ENCODE measurements around the gene GTPBP4.

The GTPBP4 gene

GRCh38 chr10:987870-988666 lies at the start of gene GTPBP4:
Gene GTPBP4, plus strand, starts transcription at chr10:988434. Its CDS starts 46 bp downstream, at chr10:988480.
- Mint-ChIP-seq H3K9me3 (no peaks in the 10 kb centered on the region), H3K36me3 (peaks cover 13% of the 10 kb centered on the region), H3K4me3 (peak within 1 kb of the TSS; percentile 94), H3K4me1 (peaks cover 40% of the 10 kb centered on the region), H3K27ac (peak within 1 kb of the TSS; percentile 97), H3K27me3 (no peaks in the 10 kb centered on the region)

GRCh38 chr10:938941-939678 lies 49.1 kb upstream of the GTPBP4 start:
- Mint-ChIP-seq H3K4me3 (no peak overlapping the region), H3K27ac (peak overlapping the region; percentile 36), H3K36me3 (no peaks in the 10 kb centered on the region), H3K4me1 (peaks cover 25% of the 10 kb centered on the region), H3K27me3 (no peaks in the 10 kb centered on the region), H3K9me3 (no peaks in the 10 kb centered on the region)

- H3K27ac Mint-ChIP-seq, result no peak overlapping the region
- H3K36me3 Mint-ChIP-seq, result no peaks in the 10 kb centered on the region
- peaks cover 29% of the 10 kb centered on the region for H3K4me1 Mint-ChIP-seq
- H3K9me3 Mint-ChIP-seq, result no peaks in the 10 kb centered on the region
- no peaks in the 10 kb centered on the region for H3K27me3 Mint-ChIP-seq
- no peak overlapping the region for H3K4me3 Mint-ChIP-seq
Measured at GRCh38 chr10:943334-944033, 44.8 kb upstream of the GTPBP4 start.

- H3K4me3 Mint-ChIP-seq, result no peak overlapping the region
- no peaks in the 10 kb centered on the region for H3K9me3 Mint-ChIP-seq
- peaks cover 22% of the 10 kb centered on the region for H3K4me1 Mint-ChIP-seq
- H3K27ac Mint-ChIP-seq, result no peak overlapping the region
- no peaks in the 10 kb centered on the region for H3K27me3 Mint-ChIP-seq
- no peaks in the 10 kb centered on the region for H3K36me3 Mint-ChIP-seq
Measured at GRCh38 chr10:944034-944831, 44.0 kb upstream of the GTPBP4 start.

- H3K36me3 Mint-ChIP-seq, result peaks cover 3% of the 10 kb centered on the region
- no peak overlapping the region for H3K4me3 Mint-ChIP-seq
- no peaks in the 10 kb centered on the region for H3K9me3 Mint-ChIP-seq
- H3K4me1 Mint-ChIP-seq, result peaks cover 17% of the 10 kb centered on the region
- H3K27me3 Mint-ChIP-seq, result no peaks in the 10 kb centered on the region
- H3K27ac Mint-ChIP-seq, result no peak overlapping the region
Measured at GRCh38 chr10:945778-946177, 42.5 kb upstream of the GTPBP4 start.

- no peaks in the 10 kb centered on the region for H3K9me3 Mint-ChIP-seq
Measured at GRCh38 chr10:947051-947450, 41.2 kb upstream of the GTPBP4 start.

GRCh38 chr10:947881-948280 lies 40.4 kb upstream of the GTPBP4 start:
- Mint-ChIP-seq H3K9me3 (no peaks in the 10 kb centered on the region), H3K27ac (no peak overlapping the region), H3K4me1 (peaks cover 9% of the 10 kb centered on the region), H3K4me3 (no peak overlapping the region), H3K27me3 (no peaks in the 10 kb centered on the region), H3K36me3 (peaks cover 3% of the 10 kb centered on the region)

More at GRCh38 chr10:947051-947450, 41.2 kb upstream of the GTPBP4 start:
- Mint-ChIP-seq H3K27ac (no peak overlapping the region), H3K36me3 (peaks cover 3% of the 10 kb centered on the region), H3K4me3 (no peak overlapping the region), H3K4me1 (peaks cover 14% of the 10 kb centered on the region), H3K27me3 (no peaks in the 10 kb centered on the region)

GRCh38 chr10:948347-948746 lies 39.9 kb upstream of the GTPBP4 start:
- peaks cover 3% of the 10 kb centered on the region for H3K36me3 Mint-ChIP-seq
- H3K27me3 Mint-ChIP-seq, result no peaks in the 10 kb centered on the region
- no peaks in the 10 kb centered on the region for H3K9me3 Mint-ChIP-seq
- no peak overlapping the region for H3K4me3 Mint-ChIP-seq
- H3K4me1 Mint-ChIP-seq, result peaks cover 9% of the 10 kb centered on the region
- no peak overlapping the region for H3K27ac Mint-ChIP-seq

GRCh38 chr10:949446-949845 lies 38.8 kb upstream of the GTPBP4 start:
- no peaks in the 10 kb centered on the region for H3K27me3 Mint-ChIP-seq
- peak overlapping the region; percentile 83 for H3K27ac Mint-ChIP-seq
- no peaks in the 10 kb centered on the region for H3K9me3 Mint-ChIP-seq

GRCh38 chr10:953836-954235 lies 34.4 kb upstream of the GTPBP4 start:
- Mint-ChIP-seq H3K36me3 (peaks cover 3% of the 10 kb centered on the region), H3K27me3 (no peaks in the 10 kb centered on the region), H3K9me3 (no peaks in the 10 kb centered on the region), H3K27ac (no peak overlapping the region), H3K4me3 (no peak overlapping the region), H3K4me1 (no peaks in the 10 kb centered on the region)

More at GRCh38 chr10:949446-949845, 38.8 kb upstream of the GTPBP4 start:
- no peak overlapping the region for H3K4me3 Mint-ChIP-seq
- peaks cover 3% of the 10 kb centered on the region for H3K36me3 Mint-ChIP-seq
- peaks cover 4% of the 10 kb centered on the region for H3K4me1 Mint-ChIP-seq

- Mint-ChIP-seq H3K4me3 (no peak overlapping the region), H3K9me3 (no peaks in the 10 kb centered on the region), H3K4me1 (no peaks in the 10 kb centered on the region), H3K27me3 (no peaks in the 10 kb centered on the region), H3K36me3 (peaks cover 3% of the 10 kb centered on the region), H3K27ac (no peak overlapping the region)
Measured at GRCh38 chr10:954396-954795, 33.8 kb upstream of the GTPBP4 start.

GRCh38 chr10:955127-955819 lies 33.0 kb upstream of the GTPBP4 start:
- Mint-ChIP-seq H3K9me3 (no peaks in the 10 kb centered on the region), H3K36me3 (no peaks in the 10 kb centered on the region), H3K4me3 (no peak overlapping the region), H3K27ac (no peak overlapping the region), H3K27me3 (no peaks in the 10 kb centered on the region), H3K4me1 (no peaks in the 10 kb centered on the region)

GRCh38 chr10:955820-956217 lies 32.4 kb upstream of the GTPBP4 start:
- Mint-ChIP-seq H3K36me3 (no peaks in the 10 kb centered on the region), H3K27me3 (no peaks in the 10 kb centered on the region), H3K9me3 (no peaks in the 10 kb centered on the region), H3K27ac (no peak overlapping the region), H3K4me3 (no peak overlapping the region), H3K4me1 (no peaks in the 10 kb centered on the region)

GRCh38 chr10:958106-958505 lies 30.1 kb upstream of the GTPBP4 start:
- Mint-ChIP-seq H3K36me3 (no peaks in the 10 kb centered on the region), H3K27ac (no peak overlapping the region), H3K4me3 (no peak overlapping the region), H3K9me3 (no peaks in the 10 kb centered on the region), H3K27me3 (no peaks in the 10 kb centered on the region), H3K4me1 (no peaks in the 10 kb centered on the region)

GRCh38 chr10:958856-959255 lies 29.4 kb upstream of the GTPBP4 start:
- no peaks in the 10 kb centered on the region for H3K36me3 Mint-ChIP-seq
- no peaks in the 10 kb centered on the region for H3K27me3 Mint-ChIP-seq
- no peak overlapping the region for H3K4me3 Mint-ChIP-seq
- no peak overlapping the region for H3K27ac Mint-ChIP-seq
- no peaks in the 10 kb centered on the region for H3K4me1 Mint-ChIP-seq
- no peaks in the 10 kb centered on the region for H3K9me3 Mint-ChIP-seq

All from activated naive CD4-positive, alpha-beta T cell treated with anti-CD3 and anti-CD28 coated beads, Interleukin-2, amount 50 U/mL, for 24 hours (primary cell).